Bone marrow (tissue), 2 donors: ENCODE measurements around the gene SLC25A30.

Experiments
- DNase-seq, 2 donors: peaks; one replicate each; lab custom pipeline; 2025; lab: John Stamatoyannopoulos, UW

The SLC25A30 gene, protein sequence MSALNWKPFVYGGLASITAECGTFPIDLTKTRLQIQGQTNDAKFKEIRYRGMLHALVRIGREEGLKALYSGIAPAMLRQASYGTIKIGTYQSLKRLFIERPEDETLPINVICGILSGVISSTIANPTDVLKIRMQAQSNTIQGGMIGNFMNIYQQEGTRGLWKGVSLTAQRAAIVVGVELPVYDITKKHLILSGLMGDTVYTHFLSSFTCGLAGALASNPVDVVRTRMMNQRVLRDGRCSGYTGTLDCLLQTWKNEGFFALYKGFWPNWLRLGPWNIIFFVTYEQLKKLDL

DNA sequence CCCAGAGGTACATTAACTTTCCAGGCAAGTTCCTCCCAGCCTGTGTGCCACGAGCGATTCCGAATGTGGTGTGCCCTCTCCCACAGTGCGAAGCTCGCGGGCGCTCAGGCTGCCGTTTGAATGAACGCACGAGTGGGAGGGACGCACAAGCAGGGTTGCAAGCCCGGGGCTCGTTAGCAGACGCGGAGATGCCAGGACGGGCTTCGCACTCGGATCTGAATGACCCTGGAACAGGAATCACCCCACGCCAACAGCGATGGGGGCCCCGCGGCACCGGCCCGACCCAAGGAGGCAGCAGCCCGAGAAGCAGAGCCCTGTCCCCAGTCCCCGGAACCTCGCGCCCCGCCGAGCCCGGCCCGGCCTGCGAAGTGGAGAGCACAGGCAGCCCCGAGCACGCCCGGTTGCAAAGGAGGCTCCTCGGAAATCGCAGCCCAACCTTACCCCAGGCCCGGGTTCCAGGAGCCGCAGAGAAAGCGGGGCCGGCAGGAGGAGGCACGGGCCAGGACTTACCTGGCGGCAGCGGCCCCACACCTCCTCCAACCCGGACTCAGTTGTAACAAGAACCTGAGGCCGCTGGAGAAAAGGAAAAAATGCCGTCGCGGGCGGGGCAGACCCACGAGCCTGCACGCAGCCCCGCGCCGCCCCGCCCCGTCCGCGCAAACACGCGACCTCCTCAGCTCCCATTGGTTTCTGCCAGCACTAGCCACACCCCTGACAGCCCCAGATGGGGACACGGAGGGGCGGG, at the start of gene SLC25A30:
Gene SLC25A30, minus strand, starts transcription at position 584 of the 745 bp plus-strand sequence. CDS start 6,948 bp downstream, outside the sequence.
- peak; percentile 77 to 88 for DNase-seq

DNA sequence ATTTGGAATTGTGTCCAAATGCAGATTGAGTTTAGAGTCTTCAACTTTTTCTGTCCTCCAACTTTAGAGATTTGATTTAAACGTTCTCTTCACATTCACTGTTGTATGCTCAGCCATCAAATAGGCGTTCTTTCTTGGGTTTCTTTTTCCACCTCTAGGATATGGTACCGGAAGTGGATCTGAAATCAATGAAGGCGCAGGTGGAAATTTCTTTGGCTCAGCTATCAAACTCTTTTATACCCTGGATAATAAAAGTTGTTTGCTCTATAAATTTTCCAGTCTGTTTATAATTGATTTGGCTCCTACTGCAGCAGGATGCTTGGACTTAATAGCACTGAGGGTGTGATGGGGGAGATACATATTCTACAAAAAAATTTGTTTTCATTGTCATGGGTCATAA, 48.2 kb upstream of the SLC25A30 start:
- DNase-seq: no peak

DNA sequence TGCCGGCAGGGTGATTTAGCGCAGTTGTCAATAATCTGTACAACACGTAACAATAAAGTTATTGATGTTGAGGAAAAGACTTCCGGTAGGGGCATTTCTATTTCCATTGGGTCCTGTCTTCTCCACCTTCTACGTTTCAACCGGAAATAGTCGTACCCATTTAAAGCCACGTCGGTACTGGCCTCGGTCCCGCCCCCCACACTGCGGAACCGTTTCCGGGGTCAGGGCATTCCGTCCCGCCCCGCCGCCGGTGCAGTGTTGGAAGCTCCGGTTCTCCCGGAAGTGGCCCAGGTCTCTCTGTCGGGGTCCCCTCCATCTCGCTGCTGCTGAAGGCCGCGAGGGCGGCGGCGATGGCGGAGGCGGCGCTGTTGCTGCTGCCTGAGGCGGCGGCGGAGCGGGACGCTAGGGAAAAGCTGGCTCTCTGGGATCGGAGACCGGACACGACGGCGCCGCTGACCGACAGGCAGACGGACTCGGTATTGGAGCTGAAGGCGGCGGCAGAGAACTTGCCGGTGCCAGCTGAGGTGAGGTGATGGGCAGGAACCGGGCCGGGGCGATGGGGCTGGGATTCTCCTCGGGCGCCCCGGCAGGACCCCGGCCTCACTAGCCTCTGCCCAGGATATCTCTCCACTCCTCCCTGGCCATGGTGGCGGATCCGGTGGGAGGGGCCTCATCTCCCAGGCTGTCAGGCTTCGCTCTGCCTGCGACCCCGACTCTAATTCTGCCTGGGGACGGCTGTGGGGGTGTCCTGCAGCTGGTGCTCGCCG, 46.7 kb upstream of the SLC25A30 start, which contains the start of gene COG3:
Gene COG3, plus strand, starts transcription at position 253 of the 767 bp plus-strand sequence. Its CDS starts 98 bp downstream, at position 351.
- DNase-seq: peak; percentile 86 to 98

DNA sequence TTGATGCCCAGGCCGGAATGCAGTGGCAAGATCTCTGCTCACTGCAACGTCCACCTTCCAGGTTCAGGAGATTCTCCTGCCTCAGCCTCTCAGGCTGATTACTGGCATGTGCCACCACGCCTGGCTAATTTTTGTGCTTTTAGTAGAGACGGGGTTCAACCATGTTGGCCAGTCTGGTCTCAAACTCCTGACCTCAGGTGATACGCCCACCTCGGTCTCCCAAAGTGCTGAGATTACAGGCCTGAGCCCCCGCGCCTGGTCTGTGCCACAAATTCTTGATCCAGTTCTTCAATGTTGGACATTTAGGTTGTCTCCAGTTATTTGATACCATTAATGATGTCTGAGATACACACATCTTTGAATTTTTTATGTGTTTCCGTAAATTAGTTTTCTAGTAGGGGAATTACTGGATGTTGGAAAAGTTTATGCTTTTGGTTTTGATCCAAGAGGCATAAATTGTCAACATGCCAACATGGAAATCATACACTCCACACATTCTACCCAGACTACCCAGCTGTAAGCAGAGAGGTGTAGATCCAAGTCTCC, 46.0 kb upstream of the SLC25A30 start:
- peak in 1 of 2 donors; percentile 2 for DNase-seq

DNA sequence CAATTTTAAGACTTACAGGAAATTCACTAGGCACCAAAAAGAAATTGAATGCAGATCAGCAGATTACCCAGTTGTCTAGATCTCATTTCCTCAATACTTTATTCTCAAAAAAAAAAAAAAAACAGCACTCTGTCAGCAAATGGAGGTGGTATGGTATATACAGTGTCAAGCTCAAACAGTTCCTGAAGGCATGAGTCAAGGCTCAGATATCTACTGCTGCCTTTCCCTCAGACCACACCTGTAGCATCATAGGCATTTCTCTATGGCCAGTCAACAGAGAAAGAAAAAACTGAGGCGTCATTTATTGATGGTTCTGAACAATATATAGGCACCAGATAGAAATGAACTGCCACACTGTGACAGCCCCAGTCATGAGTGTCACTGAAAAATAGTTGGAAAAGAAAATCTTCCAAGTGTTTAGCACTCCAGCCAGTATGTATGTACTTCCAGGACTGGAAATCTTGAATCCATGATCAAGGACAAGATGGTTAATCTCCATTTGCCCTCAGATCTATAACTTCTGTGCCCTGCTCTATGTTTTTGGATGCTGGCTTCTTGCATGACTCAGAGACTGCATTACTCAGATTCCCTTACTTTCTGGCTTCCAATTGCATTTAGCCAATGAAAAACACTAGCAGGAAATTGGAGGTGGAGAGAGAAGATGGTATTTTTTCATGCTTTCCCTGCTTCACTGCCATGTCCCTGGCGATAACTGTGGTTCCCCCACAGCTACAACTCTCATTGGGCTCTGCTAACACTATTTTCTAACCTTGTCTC, 38.2 kb upstream of the SLC25A30 start:
- DNase-seq: no peak

DNA sequence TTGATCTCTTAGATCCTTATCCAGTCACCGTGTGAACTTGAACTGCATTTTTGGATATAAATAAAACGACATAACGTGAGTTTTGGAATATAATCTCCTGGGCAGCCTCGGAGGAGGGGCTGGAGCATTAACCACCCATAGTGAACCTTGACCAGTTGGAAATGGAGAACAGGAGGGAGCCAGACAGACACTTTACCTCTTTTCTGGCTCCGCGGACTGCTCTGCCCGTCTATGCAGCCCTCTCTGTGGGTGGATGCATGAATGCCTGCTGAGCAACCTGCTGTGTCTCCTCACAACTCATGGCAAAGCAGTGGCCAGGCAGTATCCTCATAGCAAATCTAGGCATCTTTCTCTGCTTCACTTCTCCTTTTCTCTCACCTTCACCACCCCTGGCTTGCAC, 36.0 kb upstream of the SLC25A30 start:
- DNase-seq: no peak

DNA sequence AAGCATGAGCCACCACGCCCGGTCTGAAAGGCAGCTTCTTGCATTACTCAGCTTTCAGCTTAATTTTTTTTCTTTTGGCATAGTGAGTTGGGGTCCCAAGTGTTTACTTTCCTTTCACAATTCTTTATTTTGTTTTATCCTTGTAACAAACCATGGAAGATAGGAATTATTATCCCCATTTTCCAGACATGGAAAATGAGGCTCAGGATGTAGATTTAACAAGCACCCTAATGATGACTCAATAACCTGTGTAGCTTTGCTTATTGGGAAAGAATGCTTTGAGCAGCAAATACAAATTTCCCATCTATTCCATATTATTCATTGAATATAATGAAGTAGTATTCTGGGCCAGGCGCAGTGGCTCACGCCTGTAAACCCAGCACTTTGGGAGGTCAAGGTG, 33.1 kb upstream of the SLC25A30 start:
- no peak for DNase-seq

DNA sequence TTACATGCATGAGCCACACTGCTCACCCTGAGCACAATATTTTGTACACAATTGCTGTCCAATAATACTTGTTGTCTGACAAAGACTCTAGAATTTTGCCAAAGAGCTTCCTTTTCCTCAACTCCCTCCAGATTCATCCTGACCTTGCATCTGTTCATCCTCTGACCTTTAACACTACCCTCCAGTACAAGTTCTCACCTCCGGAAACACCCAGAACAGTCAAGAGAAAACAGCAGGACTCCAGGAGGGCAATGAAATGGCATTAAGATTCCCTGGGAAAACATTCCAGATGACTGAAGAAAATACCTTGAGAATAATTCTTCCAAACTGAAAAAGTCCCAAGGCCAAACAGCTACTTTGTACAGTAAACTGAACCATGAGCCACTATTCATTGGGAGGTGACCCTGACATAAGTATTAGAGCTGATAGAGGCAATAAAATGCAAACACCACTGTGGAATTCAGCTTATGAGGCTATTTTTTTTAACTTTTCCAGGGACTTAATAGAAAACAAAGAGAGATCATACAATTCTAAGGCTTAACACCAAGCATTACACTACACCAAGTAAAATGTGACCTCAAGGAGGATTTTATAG, 30.9 kb upstream of the SLC25A30 start:
- no peak for DNase-seq

DNA sequence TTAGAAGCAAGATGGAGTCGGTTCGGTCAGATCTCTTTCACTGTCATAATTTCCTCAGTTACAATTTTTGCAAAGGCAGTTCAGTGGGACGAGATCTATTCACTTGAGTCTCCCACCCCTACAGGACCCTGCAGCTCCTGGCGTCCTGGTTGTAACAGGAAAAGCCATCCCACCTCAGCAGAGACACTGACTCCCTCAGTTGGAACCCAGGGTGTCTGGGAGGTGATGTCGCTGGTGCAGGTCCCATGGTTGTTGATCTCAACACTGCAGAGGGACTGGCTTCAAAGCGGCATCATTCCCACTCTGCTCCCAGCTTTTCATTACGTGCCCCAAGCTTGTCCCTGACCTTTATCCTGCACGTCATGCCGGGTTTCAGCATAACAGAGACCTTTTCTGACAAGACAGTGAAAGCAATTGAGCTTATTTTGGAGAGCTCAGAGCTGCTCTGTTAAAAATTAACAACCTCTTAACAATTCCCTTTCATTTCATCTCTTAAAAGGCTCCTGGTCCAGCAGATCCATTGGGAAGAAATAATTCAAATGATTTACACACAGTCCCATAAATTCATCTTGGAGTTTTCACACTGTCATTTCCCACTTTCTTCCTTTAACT, 29.0 kb upstream of the SLC25A30 start:
- DNase-seq: no peak

DNA sequence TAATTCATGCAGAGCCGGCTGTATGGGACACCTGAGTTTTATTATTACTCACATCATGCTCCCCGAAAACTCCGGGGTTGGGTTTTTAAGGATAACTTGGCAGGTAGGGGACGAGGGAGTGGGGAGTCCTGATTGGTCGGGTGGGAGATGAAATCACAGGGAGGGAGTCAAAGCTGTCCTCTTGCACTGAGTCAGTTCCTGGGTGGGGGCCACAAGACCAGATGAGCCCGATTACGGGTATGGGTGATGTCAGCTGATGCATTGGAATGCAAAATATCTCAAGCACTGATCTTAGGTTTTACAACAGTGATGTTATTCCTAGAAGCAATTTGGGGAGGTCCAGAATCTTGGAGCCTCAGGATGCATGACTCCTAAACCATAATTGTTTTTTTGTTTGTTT, 28.0 kb upstream of the SLC25A30 start:
- DNase-seq: no peak

DNA sequence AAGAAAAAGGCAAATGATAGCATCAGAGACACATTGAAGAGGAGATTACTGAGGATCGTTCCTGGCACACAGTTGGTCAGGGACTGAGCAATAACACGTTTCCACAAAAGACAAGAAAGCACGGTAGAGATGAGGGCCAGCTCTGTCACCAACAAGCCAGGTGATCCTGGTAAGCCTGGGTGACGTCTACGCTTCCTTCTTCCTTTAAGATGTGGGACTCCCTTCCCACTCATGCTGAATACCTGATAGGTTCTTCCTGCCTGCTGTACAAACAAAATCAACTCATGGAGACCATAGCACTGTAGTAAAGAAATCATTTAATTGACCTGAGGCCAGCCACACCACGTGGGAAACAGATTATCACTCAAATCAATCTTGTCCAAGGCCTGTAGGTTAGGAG, 26.9 kb upstream of the SLC25A30 start:
- no peak for DNase-seq

DNA sequence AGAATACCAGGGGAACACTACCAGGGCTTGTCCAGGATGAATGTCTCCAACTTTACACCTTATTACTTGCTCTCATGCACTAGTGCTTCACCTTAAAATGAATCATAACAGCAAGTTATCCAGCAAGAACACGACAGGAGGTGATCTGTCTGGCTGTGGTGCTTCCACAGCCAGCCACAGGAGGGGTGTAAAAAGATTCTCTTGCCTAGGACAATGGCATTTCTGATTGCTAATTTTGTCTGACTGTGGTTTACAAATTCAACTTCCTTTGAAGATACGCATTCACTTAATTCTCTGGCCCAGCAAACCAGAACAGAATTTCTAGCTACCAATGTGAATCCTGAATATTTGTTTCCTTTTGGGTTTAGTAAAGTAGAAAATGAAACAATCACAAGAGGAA, 23.5 kb upstream of the SLC25A30 start:
- peak in 1 of 2 donors; percentile 35 for DNase-seq

DNA sequence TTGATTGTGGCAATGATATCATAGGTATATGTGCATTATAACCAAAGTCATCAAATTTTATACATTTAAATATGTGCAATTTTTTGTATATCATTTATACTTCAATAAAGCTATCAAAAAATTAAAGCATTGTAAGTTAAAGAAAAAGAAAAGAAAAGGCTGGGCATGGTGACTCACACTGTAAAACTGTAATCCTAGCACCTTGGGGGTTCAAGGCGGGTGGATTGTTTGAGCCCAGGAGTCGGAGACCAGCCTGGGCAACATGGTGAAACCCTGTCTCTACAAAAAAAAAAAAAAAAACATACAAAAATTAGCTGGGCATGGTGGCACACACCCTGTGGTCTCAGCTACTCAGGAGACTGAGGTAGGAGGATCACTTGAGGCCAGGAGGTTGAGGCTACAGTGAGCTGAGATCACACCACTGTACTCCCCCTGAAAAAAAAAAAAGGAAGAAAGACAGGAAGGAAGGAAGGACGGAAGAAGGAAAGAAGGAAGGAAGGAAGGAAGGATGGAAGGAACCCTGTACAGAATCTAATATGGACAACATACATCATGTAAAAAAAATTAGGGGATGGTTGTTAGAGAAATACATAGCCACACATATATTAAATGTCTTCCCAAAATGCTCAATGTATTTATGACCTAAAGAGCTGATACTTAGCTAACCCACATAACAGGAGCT, 21.7 kb upstream of the SLC25A30 start:
- DNase-seq: no peak

DNA sequence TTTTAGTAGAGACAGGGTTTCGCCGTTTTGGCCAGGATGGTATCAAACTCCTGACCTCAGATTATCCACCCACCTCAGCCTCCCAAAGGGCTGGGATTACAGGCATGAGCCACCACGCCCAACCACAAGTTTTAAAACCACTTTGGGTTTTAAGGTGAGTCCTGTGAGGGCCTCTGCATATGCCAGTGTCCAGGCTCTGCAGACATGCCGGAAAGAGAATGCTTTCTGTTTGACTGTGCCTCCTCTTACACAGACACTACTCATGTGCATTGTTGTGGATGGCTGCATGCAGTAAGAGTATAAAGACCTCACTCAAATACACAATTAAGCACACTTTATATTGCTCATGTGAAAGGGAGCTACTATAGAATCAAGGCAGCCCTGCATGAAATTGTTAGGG, 20.8 kb upstream of the SLC25A30 start:
- DNase-seq: no peak

DNA sequence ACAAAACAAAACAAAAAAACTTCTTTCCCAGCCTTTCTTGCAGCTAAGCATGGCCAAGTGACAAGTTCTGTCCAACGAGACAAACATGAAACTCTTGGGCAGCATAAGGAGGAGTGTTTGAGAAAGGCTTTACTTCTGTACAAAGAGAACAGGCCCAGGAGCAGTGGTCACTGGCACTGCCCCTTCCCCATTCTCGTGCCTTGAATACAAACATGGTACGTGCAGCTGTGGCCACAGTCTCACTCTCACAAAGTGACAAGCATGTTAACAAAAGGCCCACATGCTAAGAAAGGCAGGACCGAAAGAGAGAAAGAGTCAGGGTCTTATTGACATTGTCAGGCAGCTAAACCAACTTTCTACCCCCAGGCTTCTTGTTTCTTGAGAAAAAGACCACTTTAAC, 19.8 kb upstream of the SLC25A30 start:
- DNase-seq: no peak

DNA sequence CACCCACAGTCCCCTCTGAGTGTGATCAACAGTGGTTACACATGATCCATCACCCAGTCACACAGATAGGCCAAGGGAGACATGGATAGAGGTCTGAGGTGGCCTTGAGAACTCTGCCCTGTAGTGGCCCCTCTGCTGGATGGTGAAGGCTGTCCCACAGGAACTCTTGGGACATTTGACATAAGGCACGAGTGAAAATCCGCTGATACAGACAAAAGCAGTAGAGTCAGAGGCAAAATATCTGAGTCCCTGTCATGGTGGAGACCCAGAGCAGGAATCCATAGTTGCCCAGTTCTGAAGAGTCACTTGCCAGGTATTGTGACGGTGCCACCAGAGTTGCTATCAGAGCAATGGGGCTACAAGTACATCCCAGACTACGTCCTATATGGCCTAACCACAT, 18.8 kb upstream of the SLC25A30 start:
- no peak for DNase-seq

DNA sequence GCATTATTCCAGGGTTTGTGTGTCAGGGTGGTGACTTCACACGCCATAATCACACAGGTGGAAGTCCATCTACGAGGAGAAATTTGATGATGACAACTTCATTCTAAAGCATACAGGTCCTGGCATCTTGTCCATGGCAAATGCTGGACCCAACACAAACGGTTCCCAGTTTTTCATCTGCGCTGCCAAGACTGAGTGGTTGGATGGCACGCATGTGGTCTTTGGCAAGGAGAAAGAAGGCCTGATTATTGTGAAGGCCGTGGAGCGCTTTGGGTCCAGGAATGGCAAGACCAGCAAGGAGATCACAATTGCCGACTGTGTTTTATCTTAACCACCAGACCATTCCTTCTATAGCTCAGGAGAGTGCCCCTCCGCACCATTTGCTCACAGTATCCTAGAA, 18.2 kb upstream of the SLC25A30 start:
- DNase-seq: no peak

DNA sequence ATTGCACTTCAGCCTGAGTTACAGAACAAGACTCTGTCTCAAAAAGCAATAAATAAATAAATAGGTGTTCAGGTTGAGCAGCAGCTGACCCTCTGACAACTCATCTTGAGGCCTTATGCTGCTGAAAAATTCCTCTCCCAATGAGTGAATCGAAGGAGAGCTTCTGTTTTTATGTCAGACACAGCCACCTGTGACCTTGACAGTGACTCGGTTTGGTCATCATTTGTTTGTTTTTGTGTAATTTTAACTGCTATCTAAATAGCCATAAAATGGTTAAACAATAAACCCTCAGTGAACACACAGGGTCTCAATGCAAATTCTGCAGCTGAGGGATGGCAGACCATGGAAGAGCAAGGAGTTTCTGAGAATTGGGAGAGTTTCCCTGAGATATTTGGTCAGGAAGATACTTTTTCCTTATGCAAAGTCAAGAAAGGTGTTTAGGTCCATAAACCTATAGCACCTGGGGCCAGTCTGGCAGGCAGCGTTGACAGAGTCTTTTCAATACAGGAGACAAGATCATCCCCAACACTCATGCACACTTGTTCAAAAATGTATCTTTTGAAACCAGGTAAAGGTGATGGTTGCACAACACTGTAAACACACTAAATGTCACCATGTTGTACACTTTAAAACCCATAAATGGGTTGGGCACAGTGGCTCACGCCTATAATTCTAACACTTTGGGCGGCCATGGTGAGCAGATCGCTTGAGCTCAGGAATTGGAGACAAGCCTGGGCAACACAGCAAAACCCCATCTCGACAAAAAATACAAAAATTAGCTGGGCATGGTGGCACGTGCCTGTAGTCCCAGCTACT, 16.6 kb upstream of the SLC25A30 start:
- no peak for DNase-seq

DNA sequence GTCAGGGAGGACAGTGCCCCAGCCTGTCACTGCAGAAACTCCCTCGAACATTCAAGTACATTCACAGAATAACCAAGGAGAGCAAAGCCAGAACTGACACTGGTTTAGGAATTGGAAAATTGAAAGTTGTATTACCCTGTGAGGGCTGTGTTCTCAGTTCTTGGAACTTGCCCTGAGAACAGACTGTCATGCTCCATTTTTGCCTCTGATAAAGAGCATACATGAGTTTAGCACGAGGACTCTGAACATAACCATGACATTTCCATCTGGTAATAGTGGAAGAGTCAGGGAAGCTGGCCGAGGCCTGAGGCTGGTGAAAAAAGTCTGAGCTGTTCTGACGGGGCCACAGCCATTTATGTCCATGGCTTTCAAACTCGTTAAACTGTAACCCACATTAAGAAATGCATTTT, 15.2 kb upstream of the SLC25A30 start:
- DNase-seq: no peak
